Transverse colon (tissue), 4 donors: ENCODE measurements around the gene CHSY3. TPM values are rescaled to one million over a fixed set of nuclear protein-coding genes. Genes with fewer than 3 reads are reported as not detected.

Experiments
- DNase-seq: peaks from one replicate; pipeline ENCODE4 v3.0.0-alpha.2; 2019
- H3K27ac ChIP-seq, 4 donors: fragments of 200-600 bp; sonication (generic); 2 replicates each; pipeline ENCODE4 v1.5.1; 2016 to 2018; ENCODE audit warnings: inconsistent platforms in 4 of 4
- H3K27me3 ChIP-seq: fragments of 200-600 bp; sonication (generic); 2 replicates; pipeline ENCODE4 v1.5.1; 2017; ENCODE audit warnings: inconsistent platforms
- H3K36me3 ChIP-seq, 4 donors: fragments of 200-600 bp; sonication (generic); 2 replicates each; pipeline ENCODE4 v1.5.1; 2017 to 2019; ENCODE audit warnings: inconsistent platforms in 4 of 4
- H3K4me1 ChIP-seq, 4 donors: fragments of 200-600 bp; sonication (generic); 2 replicates each; pipeline ENCODE4 v1.5.1; 2017 to 2020; ENCODE audit warnings: inconsistent platforms in 4 of 4
- H3K4me3 ChIP-seq, 4 donors: fragments of 200-600 bp; sonication (generic); 1 replicate in 1 of 4; 2 replicates in 3 of 4; pipeline versions ENCODE4 v1.5.1 to v1.6.1; 2017 to 2019; ENCODE audit warnings: inconsistent platforms in 4 of 4
- H3K9me3 ChIP-seq, 2 donors: fragments of 200-600 bp; sonication (generic); 2 replicates each; pipeline ENCODE4 v1.5.1; 2017 to 2019; ENCODE audit warnings: inconsistent platforms in 2 of 2
- CTCF ChIP-seq, 5 experiments: fragments of 200-600 bp in 3 of 5; fragments of 450-650 bp in 2 of 5; sonication (generic) in 3 of 5; IDR thresholded peaks; 1 replicate in 2 of 5; 2 replicates in 3 of 5; pipeline ENCODE4 v1.5.1; 2016 to 2017; ENCODE audit warnings: antibody characterized with exemption in 5 of 5, inconsistent platforms in 3 of 5, mild to moderate bottlenecking in 2 of 5, moderate library complexity in 1 of 5
- EP300 ChIP-seq: sonication (generic); formaldehyde crosslinking; IDR thresholded peaks from one replicate; pipeline ENCODE4 v1.6.1; 2017; ENCODE audit warnings: antibody characterized with exemption, low read depth
- POLR2A ChIP-seq: fragments of 450-650 bp; IDR thresholded peaks from one replicate; pipeline ENCODE4 v1.6.1; 2016; ENCODE audit warnings: antibody characterized with exemption, mild to moderate bottlenecking, moderate library complexity
- POLR2AphosphoS5 ChIP-seq, 3 donors: sonication (generic); formaldehyde crosslinking; IDR thresholded peaks; one replicate each; pipeline ENCODE4 v1.6.1; 2016; ENCODE audit warnings: antibody characterized with exemption in 3 of 3
- WGBS, 2 donors: methylation state at CpG; one replicate each; pipeline ENCODE4 v1.1.5; 2018; ENCODE audit warnings: low coverage in 1 of 2; 5-methylcytosine and 5-hydroxymethylcytosine counted together
- in situ Hi-C, 4 donors: fragments of 200-750 bp; cut with MboI; loops; one replicate each; pipeline versions ENCODE4 v1.15.0 to v1.15.1; 2017; ENCODE audit warnings: low sequenced_read_pairs in 3 of 4, low pct_ligation_motif_present in 1 of 4, low pct_unique_long_range_greater_than_20kb in 1 of 4
- intact Hi-C: fragments of 100-400 bp; cut with DNase I; formaldehyde crosslinking; loops from one replicate; pipeline ENCODE4 v1.15.1; 2023; ENCODE audit warnings: low total_unique reads
- total RNA-seq, 4 donors: library from RNA; depleted of rRNA; stranded (reverse); fragments of >200 nt; gene quantifications; one replicate each; pipeline ENCODE4 v1.1.0, GENCODE V29; 2016

The CHSY3 gene
- total RNA-seq, 4 donors from 2014 or later = 0.27 to 0.79 (median 0.49) TPM

- Histone ChIP-seq H3K27ac (no peak overlapping the region), H3K4me1 (no peaks in the 10 kb centered on the region), H3K4me3 (no peak overlapping the region), H3K9me3 (no peaks in the 10 kb centered on the region), H3K36me3 (no peaks in the 10 kb centered on the region), H3K27me3 (no peaks in the 10 kb centered on the region)
- no peak for DNase-seq
- WGBS, 2 donors = 83 to 90% methylated on average over 3 of the region's 3 CpGs
- TF ChIP-seq CTCF (IDR thresholded peaks at IDR 0.05) (no peak), POLR2AphosphoS5 (IDR thresholded peaks at IDR 0.05) (no peak), POLR2A (no peak), EP300 (no peak)
- intact Hi-C loops (no loop called here), in situ Hi-C loops (no loop called here)
Observed at GRCh38 chr5:130002876-130003275, 98.6 kb downstream of the CHSY3 start.

- no peaks in the 10 kb centered on the region for H3K36me3 ChIP-seq
- no peaks in the 10 kb centered on the region for H3K9me3 ChIP-seq
- DNase-seq = no peak
- intact Hi-C loops = no loop called here
- no peaks in the 10 kb centered on the region for H3K4me1 ChIP-seq
- TF ChIP-seq POLR2A (no peak), CTCF (IDR thresholded peaks at IDR 0.05) (no peak), POLR2AphosphoS5 (IDR thresholded peaks at IDR 0.05) (no peak), EP300 (no peak)
- whole genome bisulfite sequencing, 2 donors = 77 to 93% methylated on average over 3 of the region's 3 CpGs
- in situ Hi-C loops = no loop called here
- no peaks in the 10 kb centered on the region for H3K27me3 ChIP-seq
- H3K4me3 ChIP-seq = no peak overlapping the region
- H3K27ac ChIP-seq = no peak overlapping the region
Observed at GRCh38 chr5:130011986-130012385, 107.7 kb downstream of the CHSY3 start.

- Histone ChIP-seq H3K4me1 (no peaks in the 10 kb centered on the region), H3K36me3 (no peaks in the 10 kb centered on the region), H3K9me3 (no peaks in the 10 kb centered on the region), H3K27me3 (no peaks in the 10 kb centered on the region), H3K4me3 (no peak overlapping the region), H3K27ac (no peak overlapping the region)
- intact Hi-C loops = no loop called here
- 62 to 78% methylated on average over 2 to 4 of the region's 4 CpGs for WGBS, 2 donors
- TF ChIP-seq POLR2A (no peak), POLR2AphosphoS5 (IDR thresholded peaks at IDR 0.05) (no peak), CTCF (IDR thresholded peaks at IDR 0.05) (no peak), EP300 (no peak)
- in situ Hi-C loops = no loop called here
- DNase-seq = no peak
Observed at GRCh38 chr5:130017173-130017572, 112.9 kb downstream of the CHSY3 start.

- DNase-seq = no peak
- no peak overlapping the region for H3K27ac ChIP-seq
- no peaks in the 10 kb centered on the region for H3K27me3 ChIP-seq
- H3K4me1 ChIP-seq = no peaks in the 10 kb centered on the region
- intact Hi-C loops (no loop called here), in situ Hi-C loops (no loop called here)
- TF ChIP-seq POLR2A = no peak
- no peak for TF ChIP-seq EP300
- TF ChIP-seq CTCF (IDR thresholded peaks at IDR 0.05) = no peak
- no peak for TF ChIP-seq POLR2AphosphoS5 (IDR thresholded peaks at IDR 0.05)
- no peaks in the 10 kb centered on the region for H3K9me3 ChIP-seq
- no peaks in the 10 kb centered on the region for H3K36me3 ChIP-seq
- WGBS, 2 donors = 88 to 90% methylated on average over 3 to 8 of the region's 8 CpGs
- no peak overlapping the region for H3K4me3 ChIP-seq
Observed at GRCh38 chr5:130018641-130019040, 114.4 kb downstream of the CHSY3 start.
